Loucy (cell line): ENCODE data around the gene DSG4.

Experiments used
- H2AFZ ChIP-seq: fragments of 200-600 bp; sonication (generic); 2 replicates; pipeline ENCODE4 v1.6.0; 2016; ENCODE audit warnings: antibody characterized with exemption, mild to moderate bottlenecking, low read length, moderate library complexity
- H3F3A ChIP-seq: fragments of 200-600 bp; 2 replicates; pipeline ENCODE4 v1.6.0; 2016; ENCODE audit warnings: antibody characterized with exemption, low read depth, mild to moderate bottlenecking
- H3K27me3 ChIP-seq: fragments of 200-600 bp; sonication (generic); 2 replicates; pipeline ENCODE4 v1.6.1; 2014; ENCODE audit warnings: low read length, mild to moderate bottlenecking; ENCODE audit not compliant: insufficient read depth, poor library complexity, severe bottlenecking
- H3K36me3 ChIP-seq: fragments of 200-600 bp; sonication (generic); 2 replicates; pipeline ENCODE4 v1.6.1; 2016; ENCODE audit warnings: low read length; ENCODE audit not compliant: insufficient read depth
- H3K4me1 ChIP-seq: fragments of 200-600 bp; sonication (generic); 2 replicates; pipeline ENCODE4 v1.5.1; 2014; ENCODE audit warnings: low read length, mild to moderate bottlenecking; ENCODE audit not compliant: insufficient read depth, poor library complexity, severe bottlenecking
- H3K4me2 ChIP-seq: fragments of 200-600 bp; sonication (generic); 2 replicates; pipeline ENCODE4 v1.6.0; 2014; ENCODE audit warnings: antibody characterized with exemption, low read length, low read depth, mild to moderate bottlenecking; ENCODE audit not compliant: poor library complexity, severe bottlenecking
- H3K4me3 ChIP-seq: fragments of 200-600 bp; sonication (generic); 2 replicates; pipeline ENCODE4 v1.5.1; 2014; ENCODE audit warnings: low read length, mild to moderate bottlenecking, mixed read lengths; ENCODE audit not compliant: poor library complexity, severe bottlenecking
- H3K79me2 ChIP-seq: fragments of 200-600 bp; sonication (generic); 2 replicates; pipeline ENCODE4 v1.6.1; 2014; ENCODE audit warnings: low read length; ENCODE audit not compliant: insufficient read depth
- H3K9ac ChIP-seq: fragments of 200-600 bp; sonication (generic); 2 replicates; pipeline ENCODE4 v1.6.0; 2014; ENCODE audit warnings: mild to moderate bottlenecking, low read depth, low read length, moderate library complexity; ENCODE audit not compliant: poor library complexity, severe bottlenecking
- H3K9me2 ChIP-seq: fragments of 200-600 bp; sonication (generic); replicated peaks from 2 replicates; pipeline ENCODE4 v1.6.1; 2016; ENCODE audit warnings: low read depth, low read length, mixed read lengths
- H3K9me3 ChIP-seq: fragments of 200-600 bp; sonication (generic); 2 replicates; pipeline ENCODE4 v1.6.1; 2014; ENCODE audit warnings: mild to moderate bottlenecking, antibody characterized with exemption, low read length, low read depth; ENCODE audit not compliant: insufficient read depth
- H4K20me1 ChIP-seq: fragments of 200-600 bp; sonication (generic); 2 replicates; pipeline ENCODE4 v1.6.0; 2014; ENCODE audit warnings: antibody characterized with exemption, low read length, mild to moderate bottlenecking; ENCODE audit not compliant: insufficient read depth, poor library complexity, severe bottlenecking
- CTCF ChIP-seq: fragments of 200-600 bp; sonication (generic); conservative IDR thresholded peaks from 2 replicates; pipeline ENCODE4 v1.5.1; 2014; ENCODE audit warnings: mild to moderate bottlenecking, antibody characterized with exemption, low read length
- EZH2phosphoT487 ChIP-seq: fragments of 200-600 bp; IDR thresholded peaks from 2 replicates; pipeline ENCODE4 v1.6.1; 2018; ENCODE audit warnings: antibody characterized with exemption, mild to moderate bottlenecking, moderate library complexity, borderline replicate concordance

The DSG4 gene

DNA sequence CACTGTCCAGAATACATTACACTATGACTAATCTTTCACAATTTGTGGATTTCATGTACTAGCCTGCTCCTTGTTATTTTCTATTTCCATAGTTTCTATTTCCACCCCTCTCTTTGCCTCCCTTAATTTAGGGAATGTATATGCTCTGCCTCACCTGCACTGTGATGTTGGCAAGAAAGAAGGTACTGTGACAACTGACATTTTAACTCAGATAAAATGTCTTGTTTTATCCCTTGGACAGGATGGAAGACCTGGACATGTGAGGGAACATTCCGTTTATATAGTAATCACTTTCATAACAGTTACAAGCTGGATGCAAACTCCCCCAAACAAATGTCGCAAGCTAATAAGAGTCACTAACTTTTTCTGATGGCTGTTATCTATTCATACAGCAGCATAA, 49.4 kb downstream of the DSG4 start:
- H3K79me2 ChIP-seq = no peaks in the 10 kb centered on the region
- H3K4me3 ChIP-seq = no peak overlapping the region
- no peaks in the 10 kb centered on the region for H3K9me3 ChIP-seq
- H4K20me1 ChIP-seq = no peaks in the 10 kb centered on the region
- no peaks in the 10 kb centered on the region for H3F3A ChIP-seq
- no peak overlapping the region; the same call in 1 of the 2 replicates for H2AFZ ChIP-seq
- no peaks in the 10 kb centered on the region for H3K27me3 ChIP-seq
- no peaks in the 10 kb centered on the region for H3K36me3 ChIP-seq
- no peak for TF ChIP-seq EZH2phosphoT487
- TF ChIP-seq CTCF = no peak
- H3K4me1 ChIP-seq = no peaks in the 10 kb centered on the region
- no peak overlapping the region for H3K9ac ChIP-seq
- H3K9me2 ChIP-seq = no peaks in the 10 kb centered on the region
- H3K4me2 ChIP-seq = no peak overlapping the region

DNA sequence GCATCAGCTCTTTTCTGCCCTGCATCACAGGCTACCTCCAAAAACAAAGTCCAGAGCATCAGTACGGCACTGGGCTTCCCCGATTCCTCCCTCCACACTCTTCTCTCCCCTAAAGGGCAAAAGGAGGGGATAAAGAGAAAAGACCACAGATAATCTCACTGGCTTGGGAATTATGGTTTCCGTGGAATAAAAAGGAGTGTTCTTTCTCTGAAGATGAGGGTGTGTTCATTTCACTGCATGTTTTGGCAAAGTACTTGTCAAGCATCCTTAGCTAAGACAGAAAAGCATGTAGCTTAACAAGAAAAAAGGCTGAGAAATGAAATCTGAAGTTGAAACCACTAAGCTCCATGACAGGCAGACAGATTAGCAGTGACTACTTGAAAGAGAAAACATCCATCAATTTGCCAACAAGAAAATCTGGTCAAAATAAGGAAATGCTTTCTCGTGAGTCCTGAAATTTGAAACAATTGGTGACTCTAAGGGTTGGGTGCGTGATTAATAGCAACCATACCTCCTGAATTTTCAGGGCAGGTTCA, 50.4 kb downstream of the DSG4 start:
- Histone ChIP-seq H3K9ac (no peak overlapping the region), H3K36me3 (no peaks in the 10 kb centered on the region), H3K9me3 (no peaks in the 10 kb centered on the region), H4K20me1 (no peaks in the 10 kb centered on the region), H3K79me2 (no peaks in the 10 kb centered on the region), H3K9me2 (no peaks in the 10 kb centered on the region), H3K4me2 (no peak overlapping the region), H3K4me1 (no peaks in the 10 kb centered on the region), H3K4me3 (no peak overlapping the region), H2AFZ (no peak overlapping the region), H3F3A (no peaks in the 10 kb centered on the region), H3K27me3 (no peaks in the 10 kb centered on the region)
- TF ChIP-seq CTCF (no peak), EZH2phosphoT487 (no peak)

GRCh38 chr18:31428211-31428610, 51.6 kb downstream of the DSG4 start:
- Histone ChIP-seq H3K4me2 (no peak overlapping the region), H3K9ac (no peak overlapping the region), H3K4me3 (no peak overlapping the region), H3K27me3 (no peaks in the 10 kb centered on the region), H3K79me2 (no peaks in the 10 kb centered on the region), H3K9me2 (no peaks in the 10 kb centered on the region), H2AFZ (no peak overlapping the region), H3F3A (no peaks in the 10 kb centered on the region), H3K9me3 (0 out of 2 replicates have a peak, but pooled peaks cover 3% of the 10 kb centered on the region), H3K36me3 (no peaks in the 10 kb centered on the region), H4K20me1 (no peaks in the 10 kb centered on the region), H3K4me1 (no peaks in the 10 kb centered on the region)
- TF ChIP-seq EZH2phosphoT487 (no peak), CTCF (no peak)
